GM19395 (cell line): ENCODE data around the gene HELZ2.

Experiments
- ATAC-seq: cut with Tn5 transposase; IDR thresholded peaks from one replicate; pipeline ENCODE4 v1.9.1; 2021; ENCODE audit warnings: mild to moderate bottlenecking, moderate library complexity; ENCODE audit not compliant: unreplicated experiment

HELZ2 gene

DNA sequence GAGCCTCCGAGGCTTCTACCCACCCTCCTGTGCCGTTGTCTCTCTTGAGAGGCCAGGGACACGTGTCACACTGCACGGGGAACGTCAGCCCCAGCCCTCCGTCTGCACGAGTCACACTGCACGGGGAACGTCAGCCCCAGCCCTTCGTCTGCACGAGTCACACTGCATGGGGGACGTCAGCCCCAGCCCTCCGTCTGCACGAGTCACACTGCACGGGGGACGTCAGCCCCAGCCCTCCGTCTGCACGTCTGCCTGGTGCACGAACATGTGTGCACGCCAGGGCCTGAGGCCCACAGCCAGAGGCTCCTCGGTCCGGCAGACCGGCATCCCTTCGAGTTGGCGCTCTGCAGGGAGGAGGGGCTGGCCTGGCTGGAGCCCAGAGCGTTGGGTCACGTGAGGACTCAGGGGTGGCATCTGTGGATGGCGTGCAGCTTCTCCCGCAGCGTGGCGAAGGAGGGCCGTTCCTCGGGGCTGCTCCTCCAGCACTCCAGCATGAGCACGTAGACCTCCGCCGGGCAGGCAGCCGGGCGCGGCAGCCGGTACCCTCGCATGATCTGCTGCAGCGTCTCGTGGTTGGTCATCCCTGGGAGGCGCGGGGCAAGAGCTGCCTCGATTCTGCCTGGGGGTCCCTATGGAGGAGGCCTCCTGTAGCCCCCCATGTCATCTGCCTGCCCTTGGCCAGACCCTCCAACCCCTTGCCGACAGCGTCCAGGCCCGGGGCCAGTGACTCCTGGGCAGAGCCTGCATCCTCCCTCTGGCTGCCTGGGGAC, 33.4 kb downstream of the HELZ2 start:
- ATAC-seq, result no peak

DNA sequence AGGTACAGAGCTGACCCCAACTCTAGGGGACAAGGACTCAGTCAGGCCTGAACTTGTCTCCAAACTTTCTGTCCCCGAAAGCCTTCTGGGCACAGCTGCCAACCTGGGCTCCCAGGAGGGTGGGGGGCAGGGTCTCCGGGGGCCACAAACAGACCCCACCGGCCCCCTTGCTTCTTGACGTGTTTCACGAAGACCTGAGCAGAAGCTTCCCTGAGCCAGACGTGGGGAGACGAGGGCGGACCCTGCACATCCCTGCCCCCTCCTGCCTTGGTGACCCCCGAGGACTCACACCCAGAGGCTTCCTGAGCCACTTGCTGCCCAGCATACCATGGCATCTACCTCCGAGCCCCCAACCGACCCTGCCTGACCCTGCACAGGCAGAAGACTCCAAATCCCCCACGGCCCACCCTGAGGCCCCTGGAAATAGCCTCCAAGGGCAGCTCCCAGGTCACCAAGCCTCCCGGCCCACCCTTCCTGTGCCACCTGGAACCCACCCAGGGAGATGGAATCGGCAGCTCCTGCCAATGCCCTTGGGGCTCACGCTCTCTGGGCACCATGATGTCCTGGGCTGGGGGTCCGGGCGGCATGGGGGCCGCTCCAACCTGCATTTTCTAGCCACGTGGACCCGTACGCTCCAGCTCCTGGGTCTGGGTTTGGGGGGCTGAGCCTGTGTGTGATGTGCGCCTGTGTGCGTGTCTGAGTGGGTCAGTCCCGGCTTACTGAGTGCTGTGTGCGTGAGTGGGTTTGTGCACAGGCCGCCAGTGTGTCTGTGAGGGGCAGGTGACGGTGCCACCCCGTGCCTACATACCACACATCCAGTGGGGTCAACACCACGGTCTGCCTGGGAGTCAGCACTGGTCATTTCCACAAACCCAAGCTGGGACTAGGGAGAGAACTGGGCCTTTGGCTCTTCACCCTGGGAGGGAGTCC, 34.3 kb downstream of the HELZ2 start:
- no peak for ATAC-seq

DNA sequence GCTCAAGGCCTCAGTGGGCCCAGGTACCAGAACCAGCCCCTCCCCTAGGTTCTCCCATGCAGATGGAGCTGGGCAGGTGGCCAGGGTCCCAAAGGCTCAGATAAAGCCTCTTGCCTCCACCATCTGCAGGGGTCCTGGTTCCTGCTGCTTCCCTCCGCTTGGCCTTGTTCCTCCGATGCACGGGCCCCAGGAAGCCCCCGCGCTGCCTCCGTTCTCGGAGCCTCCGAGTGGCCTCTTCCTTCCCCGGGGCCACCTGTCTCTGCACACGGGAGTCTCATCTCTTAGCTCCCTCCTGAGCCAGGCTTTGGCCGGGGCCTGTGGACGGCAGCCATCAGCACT, 35.0 kb downstream of the HELZ2 start:
- ATAC-seq, result no peak

DNA sequence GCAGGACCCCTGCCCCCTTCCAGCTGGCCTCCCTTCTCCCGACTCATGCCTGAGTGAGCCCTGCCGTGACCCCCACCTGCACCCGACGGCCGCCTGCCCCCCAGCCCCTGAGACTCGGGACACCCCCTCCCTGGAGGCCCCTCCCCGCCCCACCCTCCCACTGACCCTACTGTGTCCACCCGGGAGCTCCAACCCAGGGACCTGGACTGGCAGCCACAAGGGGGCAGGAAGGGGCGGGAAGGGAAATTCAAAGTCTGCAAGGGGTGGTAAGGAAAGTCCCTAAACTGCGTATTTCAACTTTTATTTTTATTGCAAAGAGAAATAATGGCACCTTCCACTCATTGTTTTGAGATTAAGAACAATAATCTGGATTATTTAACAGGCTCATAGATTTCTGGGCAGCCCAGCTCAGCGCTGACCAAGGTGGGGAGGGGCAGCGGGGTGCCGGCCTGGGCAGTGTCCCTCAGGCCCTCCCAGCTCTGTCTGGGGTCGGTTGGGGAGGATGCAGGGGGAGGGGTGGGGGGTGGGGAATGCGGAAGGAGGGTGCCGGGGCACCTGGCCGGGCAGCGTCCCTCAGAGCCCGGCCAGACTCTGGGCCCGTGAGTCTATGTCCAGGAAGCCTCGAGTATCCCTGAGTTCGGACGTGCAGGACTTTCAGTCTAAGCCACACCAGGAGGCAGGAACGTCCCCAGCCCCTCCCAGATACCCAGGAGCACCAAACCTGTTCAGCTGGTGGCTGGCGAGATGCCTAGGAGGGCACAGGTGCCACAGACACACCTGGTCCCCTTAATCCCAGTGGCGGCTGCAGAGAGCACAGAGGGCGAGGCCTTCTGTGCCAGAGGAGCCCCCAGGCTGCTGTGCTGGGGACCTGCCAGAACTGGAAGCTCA, 35.6 kb downstream of the HELZ2 start:
- ATAC-seq, result no peak

DNA sequence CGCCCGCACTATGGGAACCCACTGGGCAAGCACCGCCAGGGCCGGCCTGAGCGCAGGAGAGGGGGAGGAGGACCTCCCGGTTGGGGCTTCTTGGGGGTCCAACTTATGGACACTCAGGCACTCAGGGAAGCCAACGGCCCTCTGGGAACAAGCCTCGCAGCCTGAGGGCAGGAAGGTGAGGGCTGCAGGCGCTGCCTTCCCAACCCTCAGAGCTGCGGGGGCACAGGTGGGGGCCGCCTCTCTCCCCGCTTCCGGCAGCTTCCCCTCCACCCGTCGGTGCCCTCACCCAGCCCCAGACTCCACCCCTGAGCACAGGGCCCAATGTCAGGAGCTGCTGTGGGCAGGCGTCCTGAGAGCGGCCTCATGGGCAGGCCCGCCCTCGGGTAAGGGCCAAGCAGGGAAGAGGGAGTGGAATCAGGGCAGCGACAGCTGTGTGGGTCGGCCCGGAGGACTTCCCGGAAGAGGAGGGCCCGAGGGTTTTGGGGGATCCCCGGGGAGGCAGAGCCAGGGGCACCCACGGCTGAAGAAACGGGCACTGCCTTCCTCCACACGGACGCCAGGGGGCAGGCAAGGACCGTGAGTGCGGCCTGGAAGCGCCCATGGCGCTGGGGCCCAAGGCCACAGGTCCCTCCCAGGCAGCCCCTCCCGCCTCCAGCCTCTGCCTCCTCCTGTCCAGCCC, 36.4 kb downstream of the HELZ2 start:
- ATAC-seq, result peak; percentile 83

DNA sequence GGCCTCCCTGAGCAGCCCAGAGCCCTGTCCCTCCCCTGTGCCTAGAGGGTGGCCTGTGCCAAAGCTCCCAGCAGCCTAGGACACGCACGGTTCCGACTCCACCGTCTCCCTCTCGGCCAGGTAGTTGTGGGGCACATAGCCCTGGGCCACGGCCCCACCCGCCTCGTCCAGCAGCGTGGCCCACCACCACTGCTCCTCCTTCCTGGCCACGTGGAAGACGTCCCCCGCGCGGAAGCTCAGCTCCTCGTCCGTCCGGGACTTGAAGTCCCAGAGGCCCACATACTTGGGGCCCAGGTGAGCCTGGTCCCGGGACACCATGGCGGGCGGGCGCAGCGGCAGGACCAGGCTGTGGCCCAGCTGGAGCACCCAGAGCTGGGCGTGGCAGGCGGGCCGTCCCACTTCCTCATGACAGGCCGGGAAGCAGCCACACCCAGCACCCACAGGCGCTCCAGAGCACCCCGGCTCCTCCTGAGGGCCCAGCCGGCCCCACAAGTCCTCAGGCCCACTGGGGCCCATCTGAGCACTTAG, 37.0 kb downstream of the HELZ2 start, which contains the start of gene PTK6:
Gene PTK6 (minus strand): TSS at position 380 of the 528 bp plus-strand sequence. CDS start 62 bp downstream, at position 318.
- peak; percentile 26 for ATAC-seq

DNA sequence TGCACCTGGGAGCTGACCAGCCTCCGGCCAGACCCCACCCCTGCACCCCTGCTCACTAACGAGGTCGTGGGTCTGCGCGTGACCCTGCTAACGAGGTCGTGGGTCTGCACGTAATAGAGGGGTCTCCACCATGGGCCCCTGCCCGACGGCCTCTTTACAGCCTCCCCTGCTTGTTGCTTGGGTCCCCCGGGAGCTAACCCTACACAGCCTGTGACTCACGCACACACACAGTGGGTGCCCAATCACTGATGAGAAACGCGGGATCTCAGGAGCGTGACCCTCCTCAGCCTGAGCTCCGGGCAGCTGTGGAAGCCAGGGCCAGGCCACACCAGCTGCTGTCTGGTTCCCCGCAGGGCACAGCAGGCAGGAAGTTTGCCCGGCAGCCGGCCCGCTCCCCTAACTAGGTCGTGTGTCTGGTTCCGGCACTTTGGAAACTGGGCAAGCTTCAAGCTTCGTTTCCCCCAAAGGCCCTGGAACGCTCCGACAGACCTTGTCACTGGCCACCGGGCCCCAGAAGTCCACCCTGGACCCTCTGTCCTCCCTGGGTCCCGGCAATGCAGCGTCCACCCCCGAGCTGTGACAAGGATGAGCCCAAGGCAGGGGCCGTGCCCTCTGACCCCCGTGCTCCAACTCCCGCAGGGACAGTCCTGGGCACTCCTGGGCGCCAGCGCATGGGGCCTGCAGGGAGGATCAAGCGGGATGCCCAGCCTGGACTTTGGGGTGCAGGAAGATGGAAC, 37.6 kb downstream of the HELZ2 start:
- no peak for ATAC-seq

DNA sequence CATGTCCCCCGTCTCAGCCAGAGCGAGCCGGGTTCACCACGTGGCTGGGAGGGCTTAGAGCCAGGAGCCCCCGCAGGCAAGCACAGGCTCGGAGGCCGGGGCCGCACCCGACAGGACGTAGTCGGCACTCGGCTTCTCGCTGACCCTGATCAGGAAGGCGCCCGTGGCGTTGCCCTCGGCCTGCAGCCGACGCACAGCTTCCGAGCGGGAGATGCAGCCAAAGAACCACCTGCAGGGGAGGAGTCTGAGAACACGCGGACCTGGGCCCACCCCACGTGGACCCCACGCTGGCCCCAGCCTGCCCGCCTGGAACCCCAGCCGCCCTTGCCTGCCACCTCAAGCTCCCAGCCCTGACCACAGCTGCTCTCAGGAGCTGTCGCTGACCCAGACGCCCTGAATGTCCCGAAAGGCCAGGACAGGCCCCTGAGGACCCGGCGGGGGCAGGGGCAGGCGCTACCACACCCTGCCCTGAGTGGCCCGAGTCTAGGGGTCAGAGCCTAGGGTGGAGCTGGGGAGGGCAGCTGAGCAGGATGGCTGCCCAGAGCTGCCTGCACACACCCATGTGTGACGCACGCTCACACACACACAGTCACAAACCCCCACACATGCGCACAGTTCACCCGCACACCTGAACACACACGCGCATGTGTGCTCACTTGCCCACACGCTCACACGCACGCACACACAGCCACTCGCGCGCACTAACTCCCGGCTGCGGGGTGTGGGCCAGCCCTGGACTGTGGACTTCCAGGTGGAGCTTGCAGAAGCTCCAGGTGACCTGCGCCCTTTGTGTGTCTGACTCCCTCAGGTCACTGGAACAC, 39.0 kb downstream of the HELZ2 start:
- ATAC-seq, result no peak

DNA sequence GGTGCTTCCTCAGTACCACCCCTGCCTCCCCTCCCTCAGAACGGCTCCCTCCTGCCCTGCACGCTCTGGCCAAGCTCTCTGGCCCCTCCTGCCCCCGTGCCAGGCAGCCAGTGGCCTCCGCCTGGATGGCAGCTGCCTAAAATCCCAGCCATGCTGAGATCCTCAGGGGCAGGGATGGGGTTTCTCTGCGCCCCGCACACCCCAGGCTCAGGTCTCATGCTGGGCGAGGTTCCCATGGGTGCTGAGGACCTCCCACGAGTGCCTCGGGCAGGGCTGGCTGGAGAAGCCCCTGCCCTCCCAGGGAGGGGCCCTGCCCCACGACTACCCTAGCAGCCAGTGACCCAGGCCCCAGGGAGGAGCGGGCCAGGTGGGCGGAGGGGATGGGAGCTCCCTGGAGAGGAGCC, 39.6 kb downstream of the HELZ2 start:
- ATAC-seq, result no peak

DNA sequence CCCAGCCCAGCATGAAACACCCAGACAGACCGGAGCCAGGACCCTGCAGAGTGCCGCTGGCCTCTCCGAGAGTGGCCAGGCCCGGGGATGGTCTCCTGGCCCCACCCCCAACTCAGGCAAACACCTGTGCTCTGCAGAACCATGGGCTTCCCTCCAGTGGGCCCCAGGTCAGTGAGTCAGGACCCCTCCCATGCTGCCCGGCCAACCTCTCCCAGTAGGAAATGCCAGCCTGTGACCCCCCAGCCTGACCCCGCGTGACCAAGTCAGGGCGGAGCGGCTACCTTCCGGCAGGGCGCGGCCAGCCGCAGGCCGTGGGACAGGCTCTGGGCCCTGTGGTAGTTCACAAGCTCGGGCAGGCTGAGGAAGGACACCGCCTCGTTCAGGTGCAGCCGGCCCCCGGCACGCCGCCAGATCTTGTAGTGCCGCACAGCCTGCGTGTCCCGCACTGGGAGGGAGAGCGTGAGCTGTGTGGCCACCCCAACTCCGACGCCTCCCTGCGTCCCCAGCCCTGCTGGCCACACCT, 40.1 kb downstream of the HELZ2 start:
- ATAC-seq, result no peak

DNA sequence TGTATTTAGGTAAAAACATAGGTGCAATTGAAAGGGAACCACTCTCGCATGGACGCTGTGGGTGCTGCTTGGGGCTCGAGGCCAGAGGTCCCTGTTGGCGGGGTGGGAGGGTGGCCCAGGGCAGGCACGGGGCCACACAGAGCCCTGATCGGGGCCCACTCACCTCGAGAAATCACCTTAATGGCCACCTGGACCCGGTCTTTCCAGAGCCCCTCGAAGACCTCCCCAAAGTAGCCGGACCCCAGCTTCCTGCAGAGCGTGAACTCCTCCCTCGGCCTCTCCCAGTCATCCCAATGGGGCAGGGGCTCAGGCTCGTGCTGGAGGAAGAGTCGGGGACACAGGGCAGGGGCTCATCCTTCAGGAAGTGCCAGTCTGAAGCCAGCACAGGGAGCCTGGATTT, 40.7 kb downstream of the HELZ2 start:
- no peak for ATAC-seq

DNA sequence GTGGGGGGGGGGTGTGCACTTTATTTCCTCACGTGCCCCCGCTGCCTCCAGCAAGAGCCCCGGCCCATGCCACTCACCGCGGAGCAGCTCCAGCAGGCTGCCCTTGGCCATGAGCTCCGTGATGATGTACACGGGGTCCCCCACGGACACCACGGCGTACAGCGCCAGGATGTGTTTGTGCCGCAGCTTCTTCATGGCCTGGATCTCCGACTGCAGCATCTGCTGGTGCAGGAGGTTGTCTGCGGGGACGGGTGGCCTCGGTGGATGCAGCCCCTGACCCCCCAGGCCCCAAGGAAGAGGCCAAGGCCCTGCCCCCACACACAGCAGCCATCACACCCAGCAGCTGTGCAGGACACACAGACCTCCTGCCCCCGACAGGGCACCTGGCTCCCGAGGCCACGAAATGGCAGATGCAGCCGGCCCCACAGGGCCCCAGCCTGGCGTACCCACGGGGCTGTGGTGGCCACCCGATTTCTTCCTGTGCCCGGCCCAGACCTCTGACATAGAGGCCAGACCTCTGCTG, 41.5 kb downstream of the HELZ2 start:
- ATAC-seq, result no peak

DNA sequence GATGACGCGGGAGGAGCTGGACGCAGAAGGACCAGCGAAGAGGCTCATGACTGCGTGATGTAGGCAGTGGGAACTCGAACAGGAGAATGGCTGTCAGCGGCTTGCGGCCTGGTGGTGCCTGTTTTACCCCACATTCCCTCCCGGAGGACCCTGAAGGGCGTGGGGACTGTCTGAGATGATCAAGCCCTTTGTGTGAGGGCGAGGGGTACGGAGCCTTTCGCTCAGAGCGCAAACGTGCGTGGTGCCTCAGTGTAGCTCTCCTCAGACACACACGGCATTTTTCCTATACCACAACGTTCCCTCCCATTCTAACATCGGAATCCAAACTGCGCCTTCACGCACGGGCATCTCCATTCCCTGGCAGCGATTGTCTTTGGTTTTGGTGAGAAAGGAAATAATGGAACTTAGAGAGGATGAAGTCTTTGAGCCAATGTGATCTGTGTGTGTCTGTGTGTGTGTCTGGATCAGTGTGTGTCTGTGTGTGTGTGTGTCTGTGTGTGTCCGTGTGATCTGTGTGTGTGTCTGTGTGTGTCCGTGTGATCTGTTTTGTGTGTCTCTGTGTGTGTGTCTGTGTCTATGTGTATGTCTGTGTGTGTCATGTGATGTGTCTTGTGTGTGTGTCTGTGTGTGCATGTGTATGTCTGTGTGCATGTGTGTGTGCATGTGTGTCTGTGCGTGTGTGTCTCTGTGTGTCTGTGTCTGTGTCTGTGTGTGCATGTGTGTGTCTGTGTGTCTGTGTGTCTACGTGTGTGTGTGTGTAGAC, 42.2 kb downstream of the HELZ2 start:
- no peak for ATAC-seq

DNA sequence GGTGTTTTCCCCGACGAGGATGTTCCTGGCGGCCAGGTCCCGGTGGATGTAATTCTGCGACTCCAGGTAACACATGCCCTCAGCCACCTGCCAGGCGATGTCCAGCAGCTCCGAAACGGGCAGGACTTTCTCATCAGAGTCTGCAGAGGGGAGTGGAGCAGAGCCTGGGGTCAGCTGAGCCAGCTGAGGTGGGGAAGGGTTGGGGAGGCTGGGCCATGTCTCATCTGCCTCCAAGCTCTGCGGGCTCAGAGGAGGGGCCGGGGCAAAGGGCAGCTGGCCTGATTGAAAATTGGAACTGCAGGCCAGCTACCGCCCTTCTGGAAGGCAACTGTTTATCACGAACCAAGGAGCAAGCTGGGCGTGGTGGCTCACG, 43.3 kb downstream of the HELZ2 start:
- no peak for ATAC-seq

DNA sequence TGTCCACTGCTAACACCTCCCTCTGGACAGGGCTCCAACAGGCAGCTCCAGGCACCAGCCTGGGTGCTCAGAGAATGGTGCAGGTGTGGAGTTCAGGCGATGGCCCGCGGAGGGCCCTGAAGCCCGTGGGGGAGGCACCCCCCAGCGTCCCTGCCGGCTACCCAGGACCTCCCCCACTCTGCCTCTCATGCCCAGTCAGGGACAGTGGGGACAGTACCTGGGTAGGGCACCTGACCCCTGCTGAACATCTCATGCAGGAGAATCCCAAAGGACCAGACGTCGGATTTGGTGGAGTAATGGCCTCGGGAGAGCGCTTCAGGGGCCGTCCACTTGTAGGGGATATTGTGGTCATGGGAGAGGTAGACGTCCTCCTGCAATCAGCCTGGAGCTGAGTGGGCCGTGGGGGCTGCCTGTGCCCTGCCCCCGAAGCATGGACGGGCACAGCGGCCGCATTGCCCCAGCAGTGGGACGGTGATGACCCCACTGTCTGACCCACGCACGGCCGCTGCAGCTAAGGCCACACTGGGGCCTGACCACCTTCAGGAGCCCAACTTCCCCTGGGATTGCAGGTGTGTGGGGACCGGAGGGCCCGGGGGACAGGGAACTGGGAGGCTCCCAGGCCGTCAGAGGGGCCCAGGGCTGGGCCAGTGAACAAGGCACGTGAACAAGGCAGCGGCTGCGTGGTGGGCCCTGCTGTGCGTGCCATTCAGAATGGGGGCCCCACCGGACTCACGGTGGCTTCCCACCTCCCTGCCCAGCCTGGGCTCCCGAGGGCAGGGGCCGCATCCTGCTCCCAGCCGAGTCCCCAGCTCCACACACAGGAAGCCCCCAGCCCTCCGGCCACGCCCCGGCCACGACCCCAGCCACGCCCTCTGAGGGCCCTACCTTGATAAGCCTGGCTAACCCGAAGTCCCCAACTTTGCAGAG, 43.9 kb downstream of the HELZ2 start:
- no peak for ATAC-seq

DNA sequence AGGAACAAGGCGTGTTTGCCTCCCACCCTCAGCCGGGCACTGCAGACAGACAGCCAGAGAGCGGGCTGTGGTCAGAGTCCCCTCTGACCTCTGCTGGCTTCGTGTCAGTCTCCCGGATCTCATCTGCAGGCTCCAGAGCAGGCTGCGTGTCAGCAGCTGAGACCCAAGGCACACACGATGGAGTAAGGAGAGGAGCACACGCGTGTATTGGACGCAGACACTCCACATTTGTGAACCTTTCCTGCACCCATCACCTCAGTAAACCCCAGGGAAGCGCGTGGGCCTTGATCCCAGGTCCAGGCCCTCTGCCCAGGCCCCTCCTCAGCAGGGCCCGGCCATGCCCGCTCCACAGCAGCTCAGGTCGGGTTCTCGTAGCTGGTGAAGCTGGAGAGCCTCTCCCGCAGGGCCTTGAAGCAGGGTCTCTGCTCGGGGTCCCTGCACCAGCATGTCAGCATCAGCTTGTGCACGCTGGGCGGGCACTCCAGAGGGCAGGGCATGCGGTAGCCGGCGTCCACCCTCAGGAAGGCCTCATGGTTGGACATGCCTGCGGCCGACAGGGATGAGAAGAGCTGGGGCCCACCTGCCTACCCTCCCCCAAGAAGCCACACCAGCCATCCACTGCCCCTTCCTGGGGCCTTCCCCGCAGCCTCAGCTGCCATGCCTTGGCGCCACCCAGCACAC, 44.7 kb downstream of the HELZ2 start:
- ATAC-seq, result no peak
